GM23338 (cell line): ENCODE data around the gene MIR17HG. TPM values are rescaled to one million over a fixed set of nuclear protein-coding genes. Genes with fewer than 3 reads are reported as not detected.

Experiments used
- ATAC-seq: fragments of 200-7000 bp; cut with Tn5 transposase; 3 replicates; pipeline ENCODE4 v1.9.1; 2020
- DNase-seq: peaks from one replicate; pipeline ENCODE4 v3.0.0-alpha.2; 2015; ENCODE audit warnings: low spot score
- H2AFZ ChIP-seq: fragments of 200-600 bp; sonication (generic); 2 replicates; pipeline ENCODE4 v1.8.0; 2016; ENCODE audit warnings: antibody characterized with exemption, mild to moderate bottlenecking, moderate library complexity
- H3F3A ChIP-seq: fragments of 200-600 bp; sonication (generic); replicated peaks from 2 replicates; pipeline ENCODE4 v1.8.0; 2017; ENCODE audit warnings: antibody characterized with exemption, mixed run types, low read depth
- H3K27ac ChIP-seq: fragments of 200-600 bp; sonication (generic); 2 replicates; pipeline ENCODE4 v1.6.1; 2016; ENCODE audit warnings: low read depth
- H3K27me3 ChIP-seq: fragments of 200-600 bp; sonication (generic); 2 replicates; pipeline ENCODE4 v1.8.0; 2016; ENCODE audit warnings: mild to moderate bottlenecking, mixed run types, moderate library complexity; ENCODE audit not compliant: insufficient read depth
- H3K36me3 ChIP-seq: fragments of 200-600 bp; sonication (generic); 2 replicates; pipeline ENCODE4 v1.8.0; 2016; ENCODE audit warnings: mild to moderate bottlenecking; ENCODE audit not compliant: insufficient read depth
- H3K4me1 ChIP-seq: fragments of 200-600 bp; sonication (generic); 2 replicates; pipeline ENCODE4 v1.8.0; 2016; ENCODE audit warnings: mild to moderate bottlenecking, moderate library complexity; ENCODE audit not compliant: insufficient read depth
- H3K4me2 ChIP-seq: fragments of 200-600 bp; sonication (generic); 2 replicates; pipeline ENCODE4 v1.7.1; 2017; ENCODE audit warnings: mixed run types
- H3K4me3 ChIP-seq: fragments of 200-600 bp; sonication (generic); 2 replicates; pipeline ENCODE4 v1.6.1; 2016; ENCODE audit warnings: mixed run types
- H3K79me2 ChIP-seq: fragments of 200-600 bp; sonication (generic); replicated peaks from 2 replicates; pipeline ENCODE4 v1.8.0; 2017; ENCODE audit warnings: mild to moderate bottlenecking; ENCODE audit not compliant: insufficient read depth
- H3K9me2 ChIP-seq: fragments of 200-600 bp; sonication (generic); 2 replicates; pipeline ENCODE4 v1.8.0; 2017; ENCODE audit not compliant: insufficient read depth
- H4K20me1 ChIP-seq: fragments of 200-600 bp; sonication (generic); replicated peaks from 2 replicates; pipeline ENCODE4 v1.8.0; 2017; ENCODE audit warnings: mild to moderate bottlenecking; ENCODE audit not compliant: insufficient read depth
- H3K27ac Mint-ChIP-seq: 2 replicates; pipeline ENCODE4 v1.8.0; 2020; ENCODE audit warnings: inconsistent platforms, mild to moderate bottlenecking, moderate library complexity, mixed read lengths
- H3K27me3 Mint-ChIP-seq: 3 replicates; pipeline ENCODE4 v1.8.0; 2022; ENCODE audit warnings: low read depth, mild to moderate bottlenecking, moderate library complexity, mixed read lengths, inconsistent platforms; ENCODE audit not compliant: insufficient read depth, poor library complexity
- H3K36me3 Mint-ChIP-seq: 3 replicates; pipeline ENCODE4 v1.8.0; 2021; ENCODE audit warnings: low read depth, mild to moderate bottlenecking, inconsistent platforms, moderate library complexity, mixed read lengths
- H3K4me1 Mint-ChIP-seq: 3 replicates; pipeline ENCODE4 v1.8.0; 2020; ENCODE audit warnings: mild to moderate bottlenecking, inconsistent platforms, mixed read lengths
- H3K4me3 Mint-ChIP-seq: 3 replicates; pipeline ENCODE4 v1.8.0; 2021; ENCODE audit warnings: moderate library complexity, mild to moderate bottlenecking, inconsistent platforms, mixed read lengths
- H3K9me3 Mint-ChIP-seq: 3 replicates; pipeline ENCODE4 v1.8.0; 2020; ENCODE audit warnings: moderate library complexity, mild to moderate bottlenecking, inconsistent platforms, mixed read lengths
- CTCF ChIP-seq, 2 experiments: fragments of 200-600 bp in 1 of 2; sonication (generic) in 1 of 2; conservative IDR thresholded peaks; 2 replicates each; pipeline versions ENCODE4 v1.5.1 to v1.6.1; 2016 to 2017; ENCODE audit warnings: antibody characterized with exemption in 2 of 2, low read depth in 2 of 2, mild to moderate bottlenecking in 2 of 2, moderate library complexity in 1 of 2
- EZH2 ChIP-seq: fragments of 200-600 bp; sonication (generic); IDR thresholded peaks from one replicate; pipeline ENCODE4 v1.8.0; 2017; ENCODE audit warnings: antibody characterized with exemption, mild to moderate bottlenecking, low read depth; ENCODE audit not compliant: unreplicated experiment
- JUNB ChIP-seq: IDR thresholded peaks from one replicate; pipeline ENCODE4 v1.6.1; 2016; ENCODE audit warnings: antibody characterized with exemption; ENCODE audit not compliant: unreplicated experiment
- NANOG ChIP-seq: IDR thresholded peaks from 2 replicates; pipeline ENCODE4 v1.6.1; 2016; ENCODE audit warnings: antibody characterized with exemption, borderline replicate concordance
- REST ChIP-seq: IDR thresholded peaks from one replicate; pipeline ENCODE4 v1.6.1; 2018; ENCODE audit warnings: antibody characterized with exemption; ENCODE audit not compliant: unreplicated experiment
- STAT1 ChIP-seq: IDR thresholded peaks from one replicate; pipeline ENCODE4 v1.6.1; 2016; ENCODE audit warnings: antibody characterized with exemption; ENCODE audit not compliant: unreplicated experiment
- polyA plus RNA-seq: library from polyadenylated mRNA; unstranded; fragments of >200 nt; fragmentation: Nextera tagmentation; extraction: Ambion mirVana; gene quantifications from 2 replicates; pipeline ENCODE4 v1.2.1, GENCODE V29; 2016
- total RNA-seq: library from RNA; depleted of rRNA; stranded (reverse); fragments of >200 nt; shearing (Covaris generic); gene quantifications from 2 replicates; pipeline ENCODE4 v1.2.3, GENCODE V29; 2014

MIR17HG gene
- total and polyA plus RNA-seq, 2 experiments from 2014 or later = 14.8 to 46.0 TPM

- TF ChIP-seq CTCF (conservative IDR thresholded peaks at IDR 0.05; ENCODE audit: low read depth in 2 of 2) = no peak
- TF ChIP-seq STAT1 = no peak
- TF ChIP-seq EZH2 = no peak
- TF ChIP-seq JUNB = no peak
- TF ChIP-seq REST = no peak
- no peaks in the 10 kb centered on the region; the same call in 2 of the 3 replicates for H3K9me3 Mint-ChIP-seq
- ATAC-seq (no peak; the same call in 2 of the 3 replicates), DNase-seq (no peak)
- Histone ChIP-seq H3K79me2 (no peaks in the 10 kb centered on the region), H3K27me3 (no peaks in the 10 kb centered on the region), H3K4me1 (no peaks in the 10 kb centered on the region; the same call in 1 of the 2 replicates), H3K4me3 (no peak overlapping the region), H3K36me3 (peaks cover 15% of the 10 kb centered on the region; the same call in 1 of the 2 replicates), H4K20me1 (peaks cover 25% of the 10 kb centered on the region), H2AFZ (no peak overlapping the region), H3K27ac (peak overlapping the region; percentile 11), H3K9me2 (no peaks in the 10 kb centered on the region), H3F3A (peaks cover 23% of the 10 kb centered on the region; the same call in 1 of the 2 replicates), H3K4me2 (no peak overlapping the region)
- H3K27ac Mint-ChIP-seq = no peak overlapping the region
- peaks cover 37% of the 10 kb centered on the region for H3K36me3 Mint-ChIP-seq
- no peak overlapping the region for H3K4me3 Mint-ChIP-seq
- H3K27me3 Mint-ChIP-seq = peaks cover 9% of the 10 kb centered on the region
- H3K4me1 Mint-ChIP-seq = peaks cover 12% of the 10 kb centered on the region; the same call in 2 of the 3 replicates
Observed at GRCh38 chr13:91360246-91360751, 12.8 kb downstream of the MIR17HG start.

GRCh38 chr13:91361755-91362271 lies 14.3 kb downstream of the MIR17HG start:
- Mint-ChIP-seq H3K36me3 (peaks cover 22% of the 10 kb centered on the region; the same call in 2 of the 3 replicates), H3K4me3 (no peak overlapping the region), H3K9me3 (no peaks in the 10 kb centered on the region; the same call in 2 of the 3 replicates), H3K4me1 (peaks cover 6% of the 10 kb centered on the region; the same call in 2 of the 3 replicates), H3K27ac (no peak overlapping the region), H3K27me3 (peaks cover 6% of the 10 kb centered on the region)
- Histone ChIP-seq H2AFZ (no peak overlapping the region), H3K36me3 (0 out of 2 replicates have a peak, but pooled peaks cover under 1% of the 10 kb centered on the region), H3K79me2 (no peaks in the 10 kb centered on the region), H3K27ac (no peak overlapping the region), H3F3A (peaks cover 12% of the 10 kb centered on the region; the same call in 1 of the 2 replicates), H3K4me1 (no peaks in the 10 kb centered on the region; the same call in 1 of the 2 replicates), H3K4me2 (no peak overlapping the region), H3K9me2 (no peaks in the 10 kb centered on the region), H4K20me1 (peaks cover 15% of the 10 kb centered on the region), H3K4me3 (no peak overlapping the region), H3K27me3 (no peaks in the 10 kb centered on the region)
- TF ChIP-seq NANOG (no peak), EZH2 (no peak), REST (no peak), CTCF (conservative IDR thresholded peaks at IDR 0.05; ENCODE audit: low read depth in 2 of 2) (no peak)
- ATAC-seq = no peak
- no peak for DNase-seq
